H9 (cell line): ENCODE data around the gene KCNMB2. TPM values are rescaled to one million over a fixed set of nuclear protein-coding genes. Genes with fewer than 3 reads are reported as not detected.

Source experiments
- DNase-seq: peaks from one replicate; pipeline ENCODE4 v3.0.0-alpha.2; 2017
- H2AFZ ChIP-seq: one replicate; pipeline ENCODE4 v1.6.1; 2013; ENCODE audit warnings: mild to moderate bottlenecking, low read length, control low read depth, moderate library complexity
- H2AK5ac ChIP-seq: 2 replicates; pipeline ENCODE4 v1.6.1; 2013; ENCODE audit warnings: low read length, control low read depth, mixed read lengths; ENCODE audit not compliant: insufficient read length
- H2BK120ac ChIP-seq: one replicate; pipeline ENCODE4 v1.6.1; 2013; ENCODE audit warnings: low read depth, mild to moderate bottlenecking, low read length, control low read depth, inconsistent platforms; ENCODE audit not compliant: poor library complexity, severe bottlenecking
- H2BK12ac ChIP-seq: 2 replicates; pipeline ENCODE4 v1.6.1; 2013; ENCODE audit warnings: low read length, control low read depth, mixed read lengths, low read depth; ENCODE audit not compliant: insufficient read length
- H2BK15ac ChIP-seq: 2 replicates; pipeline ENCODE4 v1.6.1; 2013; ENCODE audit warnings: low read depth, low read length, control low read depth
- H2BK20ac ChIP-seq: one replicate; pipeline ENCODE4 v1.6.1; 2013; ENCODE audit warnings: low read depth, mild to moderate bottlenecking, low read length, control low read depth, inconsistent platforms; ENCODE audit not compliant: poor library complexity, severe bottlenecking
- H2BK5ac ChIP-seq: 2 replicates; pipeline ENCODE4 v1.6.1; 2013; ENCODE audit warnings: low read length, control low read depth, mixed read lengths; ENCODE audit not compliant: insufficient read length
- H3K14ac ChIP-seq: 2 replicates; pipeline ENCODE4 v1.6.1; 2013; ENCODE audit warnings: low read length, control low read depth; ENCODE audit not compliant: insufficient read depth
- H3K18ac ChIP-seq: 2 replicates; pipeline ENCODE4 v1.6.1; 2013; ENCODE audit warnings: low read depth, mild to moderate bottlenecking, mixed read lengths, low read length, control low read depth; ENCODE audit not compliant: insufficient read length
- H3K23ac ChIP-seq: 2 replicates; pipeline ENCODE4 v1.6.1; 2013; ENCODE audit warnings: low read length, control low read depth, mixed read lengths, low read depth; ENCODE audit not compliant: insufficient read length
- H3K23me2 ChIP-seq: 2 replicates; pipeline ENCODE4 v1.6.1; 2013; ENCODE audit warnings: low read depth, mild to moderate bottlenecking, mixed read lengths, low read length, control low read depth; ENCODE audit not compliant: insufficient read length, poor library complexity, severe bottlenecking
- H3K27ac ChIP-seq: 2 replicates; pipeline ENCODE4 v1.5.1; 2013; ENCODE audit warnings: low read length, control low read depth, mixed read lengths, low read depth; ENCODE audit not compliant: insufficient read length
- H3K27me3 ChIP-seq: 2 replicates; pipeline ENCODE4 v1.6.1; 2013; ENCODE audit warnings: low read length, control low read depth, inconsistent platforms; ENCODE audit not compliant: insufficient read depth
- H3K4ac ChIP-seq: 2 replicates; pipeline ENCODE4 v1.6.1; 2013; ENCODE audit warnings: low read depth, mild to moderate bottlenecking, control low read depth, inconsistent platforms, low read length, moderate library complexity
- H3K4me1 ChIP-seq: 2 replicates; pipeline ENCODE4 v1.6.1; 2013; ENCODE audit warnings: low read length, control low read depth, inconsistent platforms; ENCODE audit not compliant: insufficient read depth
- H3K4me2 ChIP-seq: 2 replicates; pipeline ENCODE4 v1.6.1; 2013; ENCODE audit warnings: low read length, control low read depth, mixed read lengths; ENCODE audit not compliant: insufficient read length, insufficient read depth
- H3K56ac ChIP-seq: 2 replicates; pipeline ENCODE4 v1.6.1; 2013; ENCODE audit warnings: low read depth, mild to moderate bottlenecking, mixed read lengths, low read length, control low read depth; ENCODE audit not compliant: insufficient read length
- H3K79me1 ChIP-seq: 2 replicates; pipeline ENCODE4 v1.6.1; 2013; ENCODE audit warnings: low read depth, mild to moderate bottlenecking, moderate library complexity, low read length, control low read depth, inconsistent platforms; ENCODE audit not compliant: insufficient read depth, poor library complexity, severe bottlenecking
- H3K79me2 ChIP-seq: 2 replicates; pipeline ENCODE4 v1.6.1; 2013; ENCODE audit warnings: low read length, control low read depth, inconsistent platforms; ENCODE audit not compliant: insufficient read depth
- H3K9ac ChIP-seq: 2 replicates; pipeline ENCODE4 v1.6.1; 2013; ENCODE audit warnings: low read length, control low read depth, mixed read lengths; ENCODE audit not compliant: insufficient read length; ENCODE audit errors: extremely low read depth
- H3K9me3 ChIP-seq: one replicate; pipeline ENCODE4 v1.6.1; 2013; ENCODE audit warnings: low read depth, low read length, inconsistent platforms; ENCODE audit not compliant: control insufficient read depth
- H3T11ph ChIP-seq: one replicate; pipeline ENCODE4 v1.6.1; 2013; ENCODE audit warnings: mild to moderate bottlenecking, low read length, control low read depth, inconsistent platforms
- H4K20me1 ChIP-seq: one replicate; pipeline ENCODE4 v1.6.1; 2013; ENCODE audit not compliant: control insufficient read depth, insufficient read length, insufficient read depth
- H4K5ac ChIP-seq: 2 replicates; pipeline ENCODE4 v1.6.1; 2013; ENCODE audit warnings: low read depth, mild to moderate bottlenecking, mixed read lengths, low read length, control low read depth; ENCODE audit not compliant: insufficient read length
- H4K8ac ChIP-seq: replicated peaks from 2 replicates; pipeline ENCODE4 v1.6.1; 2013; ENCODE audit warnings: low read length, control low read depth, mixed read lengths, low read depth; ENCODE audit not compliant: insufficient read length
- H4K91ac ChIP-seq: 2 replicates; pipeline ENCODE4 v1.6.1; 2013; ENCODE audit warnings: low read depth, mild to moderate bottlenecking, moderate library complexity, mixed read lengths, low read length, control low read depth; ENCODE audit not compliant: insufficient read length
- H3K27ac Mint-ChIP-seq, 3 experiments: 2 replicates in 2 of 3; 3 replicates in 1 of 3; pipeline ENCODE4 v1.8.0; 2020 to 2021; ENCODE audit warnings: mixed read lengths in 3 of 3, mild to moderate bottlenecking in 1 of 3, moderate library complexity in 1 of 3
- H3K27me3 Mint-ChIP-seq: 2 replicates; pipeline ENCODE4 v1.8.0; 2021; ENCODE audit warnings: low read depth, mild to moderate bottlenecking, moderate library complexity, mixed read lengths
- H3K36me3 Mint-ChIP-seq, 3 experiments: 2 replicates in 2 of 3; 3 replicates in 1 of 3; pipeline ENCODE4 v1.8.0; 2020 to 2021; ENCODE audit warnings: low read depth in 3 of 3, mixed read lengths in 3 of 3; ENCODE audit not compliant: insufficient read depth in 1 of 3
- H3K4me1 Mint-ChIP-seq, 2 experiments: 2 replicates each; pipeline ENCODE4 v1.8.0; 2020; ENCODE audit warnings: mixed read lengths in 2 of 2
- H3K4me3 Mint-ChIP-seq, 2 experiments: 2 replicates in 1 of 2; 3 replicates in 1 of 2; pipeline ENCODE4 v1.8.0; 2020 to 2021; ENCODE audit warnings: mild to moderate bottlenecking in 2 of 2, mixed read lengths in 2 of 2, moderate library complexity in 1 of 2
- H3K9me3 Mint-ChIP-seq, 2 experiments: 2 replicates in 1 of 2; 3 replicates in 1 of 2; pipeline ENCODE4 v1.8.0; 2020; ENCODE audit warnings: mild to moderate bottlenecking in 2 of 2, mixed read lengths in 2 of 2, moderate library complexity in 1 of 2
- WGBS: extraction: QIAGEN DNeasy Blood & Tissue Kit; methylation state at CpG from one replicate; pipeline ENCODE4 v1.1.7; 2013; ENCODE audit warnings: missing lambda C conversion rate, low lambda C conversion rate, mixed read lengths; ENCODE audit not compliant: insufficient read length; ENCODE audit errors: extremely low coverage; 5-methylcytosine and 5-hydroxymethylcytosine counted together
- total RNA-seq: library from RNA; stranded (reverse); gene quantifications from 2 replicates; pipeline ENCODE4 v1.2.1, GENCODE V29; 2021
- TF ChIP-seq, protein P1 (sequence below): fragments of 200-600 bp; sonication (generic); conservative IDR thresholded peaks from 3 replicates; pipeline ENCODE4 v1.8.0; 2021; ENCODE audit warnings: antibody characterized with exemption, mild to moderate bottlenecking

The KCNMB2 gene
- total RNA-seq, 1 experiment from 2014 or later, result not detected

DNA sequence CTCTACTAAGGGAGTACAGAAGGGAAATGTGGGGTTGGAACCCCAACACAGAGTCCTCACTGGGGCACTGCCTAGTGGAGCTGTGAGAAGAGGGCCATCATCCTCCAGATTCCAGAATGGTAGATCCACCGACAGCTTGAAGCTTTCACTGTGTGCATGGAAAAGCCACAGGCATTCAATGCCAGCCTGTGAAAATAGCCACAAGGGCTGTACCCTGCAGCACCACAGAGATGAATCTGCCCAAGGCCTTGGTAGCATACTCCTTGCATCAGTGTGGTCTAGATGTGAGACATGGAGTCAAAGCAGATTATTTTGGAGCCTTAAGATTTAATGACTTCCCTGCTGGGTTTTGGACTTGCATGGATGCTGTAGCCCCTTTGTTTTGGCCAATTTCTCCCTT, 39.3 kb upstream of the KCNMB2 start:
- Histone ChIP-seq H3K9ac (no peak overlapping the region), H3K18ac (no peak overlapping the region), H3K9me3 (no peaks in the 10 kb centered on the region), H2BK15ac (no peak overlapping the region), H3K23me2 (no peaks in the 10 kb centered on the region), H3T11ph (no peak overlapping the region), H3K23ac (no peak overlapping the region), H3K27me3 (no peaks in the 10 kb centered on the region), H4K20me1 (no peaks in the 10 kb centered on the region), H4K8ac (no peak overlapping the region), H2BK120ac (no peak overlapping the region), H2BK5ac (no peak overlapping the region), H4K91ac (no peak overlapping the region), H3K79me1 (no peaks in the 10 kb centered on the region), H3K27ac (no peak overlapping the region), H3K14ac (no peak overlapping the region), H4K5ac (no peak overlapping the region), H2AK5ac (no peak overlapping the region), H3K56ac (no peak overlapping the region), H3K79me2 (no peaks in the 10 kb centered on the region), H2BK12ac (no peak overlapping the region), H3K4me1 (no peaks in the 10 kb centered on the region; the same call in 1 of the 2 replicates), H3K4ac (no peak overlapping the region), H3K4me2 (no peak overlapping the region), H2BK20ac (no peak overlapping the region), H2AFZ (no peak overlapping the region)
- no CpG with 5 or more reads among the region's 1 CpG for WGBS
- Mint-ChIP-seq H3K9me3 (peaks cover 14 to 29% of the 10 kb centered on the region in 2 experiments), H3K4me3 (no peak overlapping the region), H3K27ac (no peak overlapping the region), H3K27me3 (no peaks in the 10 kb centered on the region), H3K36me3 (peaks cover 6 to 19% (median 6%) of the 10 kb centered on the region in 3 experiments; a peak in 6 of 7 replicates), H3K4me1 (peaks cover 7 to 9% of the 10 kb centered on the region in 2 experiments; a peak in 2 of 4 replicates)
- DNase-seq, result no peak
- TF ChIP-seq, protein P1, sequence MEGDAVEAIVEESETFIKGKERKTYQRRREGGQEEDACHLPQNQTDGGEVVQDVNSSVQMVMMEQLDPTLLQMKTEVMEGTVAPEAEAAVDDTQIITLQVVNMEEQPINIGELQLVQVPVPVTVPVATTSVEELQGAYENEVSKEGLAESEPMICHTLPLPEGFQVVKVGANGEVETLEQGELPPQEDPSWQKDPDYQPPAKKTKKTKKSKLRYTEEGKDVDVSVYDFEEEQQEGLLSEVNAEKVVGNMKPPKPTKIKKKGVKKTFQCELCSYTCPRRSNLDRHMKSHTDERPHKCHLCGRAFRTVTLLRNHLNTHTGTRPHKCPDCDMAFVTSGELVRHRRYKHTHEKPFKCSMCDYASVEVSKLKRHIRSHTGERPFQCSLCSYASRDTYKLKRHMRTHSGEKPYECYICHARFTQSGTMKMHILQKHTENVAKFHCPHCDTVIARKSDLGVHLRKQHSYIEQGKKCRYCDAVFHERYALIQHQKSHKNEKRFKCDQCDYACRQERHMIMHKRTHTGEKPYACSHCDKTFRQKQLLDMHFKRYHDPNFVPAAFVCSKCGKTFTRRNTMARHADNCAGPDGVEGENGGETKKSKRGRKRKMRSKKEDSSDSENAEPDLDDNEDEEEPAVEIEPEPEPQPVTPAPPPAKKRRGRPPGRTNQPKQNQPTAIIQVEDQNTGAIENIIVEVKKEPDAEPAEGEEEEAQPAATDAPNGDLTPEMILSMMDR, result no peak
